Activated T-helper 1 cell treated with anti-CD3 and anti-CD28 coated beads, Interleukin-2, amount 50 U/mL, for 16 hours (primary cell): Measurements from ENCODE around the gene ACP2.
A peak's percentile ranks its signal among the peaks of the same experiment; 100 is the strongest.

Experiments used
- DNase-seq, 2 donors: peaks; one replicate each; pipeline ENCODE4 v3.0.0-alpha.2; 2020; ENCODE audit warnings: low read depth in 1 of 2, low spot score in 1 of 2

Gene ACP2

GRCh38 chr11:47269002-47269828, 20.6 kb upstream of the ACP2 start:
- DNase-seq: peak; percentile 63 to 77

- DNase-seq: no peak
Measured at GRCh38 chr11:47268448-47269001, 19.9 kb upstream of the ACP2 start.

GRCh38 chr11:47267876-47268275, 19.3 kb upstream of the ACP2 start:
- DNase-seq: no peak

- no peak for DNase-seq
Measured at GRCh38 chr11:47264521-47264920, 15.9 kb upstream of the ACP2 start.

- DNase-seq: no peak
Measured at GRCh38 chr11:47264119-47264518, 15.5 kb upstream of the ACP2 start.

GRCh38 chr11:47261291-47261800, 12.7 kb upstream of the ACP2 start:
- no peak for DNase-seq

- no peak for DNase-seq
Measured at GRCh38 chr11:47260366-47260765, 11.8 kb upstream of the ACP2 start.

- DNase-seq: no peak
Measured at GRCh38 chr11:47259232-47259977, 10.8 kb upstream of the ACP2 start.

GRCh38 chr11:47258317-47258902, 9.8 kb upstream of the ACP2 start:
- no peak for DNase-seq

GRCh38 chr11:47257517-47258316, 9.1 kb upstream of the ACP2 start, which contains the start of gene NR1H3:
NR1H3 (plus strand) TSS chr11:47257996; CDS start chr11:47259217, 1,221 bp downstream.
- no peak for DNase-seq

GRCh38 chr11:47257177-47257516, 8.5 kb upstream of the ACP2 start:
- DNase-seq: no peak

GRCh38 chr11:47256374-47256773, 7.8 kb upstream of the ACP2 start:
- DNase-seq: no peak

- no peak for DNase-seq
Measured at GRCh38 chr11:47254386-47254785, 5.8 kb upstream of the ACP2 start.

- DNase-seq: no peak
Measured at GRCh38 chr11:47253660-47254059, 5.0 kb upstream of the ACP2 start.

- DNase-seq: no peak
Measured at GRCh38 chr11:47251751-47252150, 3.1 kb upstream of the ACP2 start.

GRCh38 chr11:47249378-47249715, 733 bp upstream of the ACP2 start:
- no peak for DNase-seq

GRCh38 chr11:47248304-47248663, 330 bp downstream of the ACP2 start:
- DNase-seq: no peak

GRCh38 chr11:47247502-47247901, 1.1 kb downstream of the ACP2 start:
- DNase-seq: no peak

GRCh38 chr11:47245611-47246357, 2.8 kb downstream of the ACP2 start:
- DNase-seq: no peak
